Loucy (cell line): Measurements from ENCODE around the gene STAB2.

Experiments used
- H2AFZ ChIP-seq: fragments of 200-600 bp; sonication (generic); 2 replicates; pipeline ENCODE4 v1.6.0; 2016; ENCODE audit warnings: antibody characterized with exemption, mild to moderate bottlenecking, low read length, moderate library complexity
- H3F3A ChIP-seq: fragments of 200-600 bp; 2 replicates; pipeline ENCODE4 v1.6.0; 2016; ENCODE audit warnings: antibody characterized with exemption, low read depth, mild to moderate bottlenecking
- H3K27me3 ChIP-seq: fragments of 200-600 bp; sonication (generic); 2 replicates; pipeline ENCODE4 v1.6.1; 2014; ENCODE audit warnings: low read length, mild to moderate bottlenecking; ENCODE audit not compliant: insufficient read depth, poor library complexity, severe bottlenecking
- H3K36me3 ChIP-seq: fragments of 200-600 bp; sonication (generic); 2 replicates; pipeline ENCODE4 v1.6.1; 2016; ENCODE audit warnings: low read length; ENCODE audit not compliant: insufficient read depth
- H3K4me1 ChIP-seq: fragments of 200-600 bp; sonication (generic); 2 replicates; pipeline ENCODE4 v1.5.1; 2014; ENCODE audit warnings: low read length, mild to moderate bottlenecking; ENCODE audit not compliant: insufficient read depth, poor library complexity, severe bottlenecking
- H3K4me2 ChIP-seq: fragments of 200-600 bp; sonication (generic); 2 replicates; pipeline ENCODE4 v1.6.0; 2014; ENCODE audit warnings: antibody characterized with exemption, low read length, low read depth, mild to moderate bottlenecking; ENCODE audit not compliant: poor library complexity, severe bottlenecking
- H3K4me3 ChIP-seq: fragments of 200-600 bp; sonication (generic); 2 replicates; pipeline ENCODE4 v1.5.1; 2014; ENCODE audit warnings: low read length, mild to moderate bottlenecking, mixed read lengths; ENCODE audit not compliant: poor library complexity, severe bottlenecking
- H3K79me2 ChIP-seq: fragments of 200-600 bp; sonication (generic); 2 replicates; pipeline ENCODE4 v1.6.1; 2014; ENCODE audit warnings: low read length; ENCODE audit not compliant: insufficient read depth
- H3K9ac ChIP-seq: fragments of 200-600 bp; sonication (generic); 2 replicates; pipeline ENCODE4 v1.6.0; 2014; ENCODE audit warnings: mild to moderate bottlenecking, low read depth, low read length, moderate library complexity; ENCODE audit not compliant: poor library complexity, severe bottlenecking
- H3K9me2 ChIP-seq: fragments of 200-600 bp; sonication (generic); replicated peaks from 2 replicates; pipeline ENCODE4 v1.6.1; 2016; ENCODE audit warnings: low read depth, low read length, mixed read lengths
- H3K9me3 ChIP-seq: fragments of 200-600 bp; sonication (generic); 2 replicates; pipeline ENCODE4 v1.6.1; 2014; ENCODE audit warnings: mild to moderate bottlenecking, antibody characterized with exemption, low read length, low read depth; ENCODE audit not compliant: insufficient read depth
- H4K20me1 ChIP-seq: fragments of 200-600 bp; sonication (generic); 2 replicates; pipeline ENCODE4 v1.6.0; 2014; ENCODE audit warnings: antibody characterized with exemption, low read length, mild to moderate bottlenecking; ENCODE audit not compliant: insufficient read depth, poor library complexity, severe bottlenecking
- EZH2phosphoT487 ChIP-seq: fragments of 200-600 bp; IDR thresholded peaks from 2 replicates; pipeline ENCODE4 v1.6.1; 2018; ENCODE audit warnings: antibody characterized with exemption, mild to moderate bottlenecking, moderate library complexity, borderline replicate concordance
- TF ChIP-seq, protein P1 (sequence below): fragments of 200-600 bp; sonication (generic); conservative IDR thresholded peaks from 2 replicates; pipeline ENCODE4 v1.5.1; 2014; ENCODE audit warnings: mild to moderate bottlenecking, antibody characterized with exemption, low read length

The STAB2 gene

GRCh38 chr12:103586132-103586531, 941 bp upstream of the STAB2 start:
- Histone ChIP-seq H3K9me2 (no peaks in the 10 kb centered on the region), H3K4me2 (no peak overlapping the region), H3K36me3 (no peaks in the 10 kb centered on the region), H3K27me3 (no peaks in the 10 kb centered on the region), H3F3A (no peaks in the 10 kb centered on the region), H2AFZ (no peak overlapping the region), H3K9ac (no peak overlapping the region), H3K4me3 (no peak overlapping the region), H3K79me2 (no peaks in the 10 kb centered on the region), H4K20me1 (no peaks in the 10 kb centered on the region), H3K9me3 (no peaks in the 10 kb centered on the region), H3K4me1 (no peaks in the 10 kb centered on the region)
- no peak for TF ChIP-seq EZH2phosphoT487
- TF ChIP-seq, protein P1, sequence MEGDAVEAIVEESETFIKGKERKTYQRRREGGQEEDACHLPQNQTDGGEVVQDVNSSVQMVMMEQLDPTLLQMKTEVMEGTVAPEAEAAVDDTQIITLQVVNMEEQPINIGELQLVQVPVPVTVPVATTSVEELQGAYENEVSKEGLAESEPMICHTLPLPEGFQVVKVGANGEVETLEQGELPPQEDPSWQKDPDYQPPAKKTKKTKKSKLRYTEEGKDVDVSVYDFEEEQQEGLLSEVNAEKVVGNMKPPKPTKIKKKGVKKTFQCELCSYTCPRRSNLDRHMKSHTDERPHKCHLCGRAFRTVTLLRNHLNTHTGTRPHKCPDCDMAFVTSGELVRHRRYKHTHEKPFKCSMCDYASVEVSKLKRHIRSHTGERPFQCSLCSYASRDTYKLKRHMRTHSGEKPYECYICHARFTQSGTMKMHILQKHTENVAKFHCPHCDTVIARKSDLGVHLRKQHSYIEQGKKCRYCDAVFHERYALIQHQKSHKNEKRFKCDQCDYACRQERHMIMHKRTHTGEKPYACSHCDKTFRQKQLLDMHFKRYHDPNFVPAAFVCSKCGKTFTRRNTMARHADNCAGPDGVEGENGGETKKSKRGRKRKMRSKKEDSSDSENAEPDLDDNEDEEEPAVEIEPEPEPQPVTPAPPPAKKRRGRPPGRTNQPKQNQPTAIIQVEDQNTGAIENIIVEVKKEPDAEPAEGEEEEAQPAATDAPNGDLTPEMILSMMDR = no peak

- Histone ChIP-seq H3K27me3 (no peaks in the 10 kb centered on the region), H3K4me1 (no peaks in the 10 kb centered on the region), H3F3A (no peaks in the 10 kb centered on the region), H3K79me2 (no peaks in the 10 kb centered on the region), H3K4me2 (no peak overlapping the region), H3K9ac (no peak overlapping the region), H2AFZ (no peak overlapping the region), H3K9me3 (no peaks in the 10 kb centered on the region), H3K4me3 (no peak overlapping the region), H3K9me2 (no peaks in the 10 kb centered on the region), H4K20me1 (no peaks in the 10 kb centered on the region), H3K36me3 (no peaks in the 10 kb centered on the region)
- no peak for TF ChIP-seq EZH2phosphoT487
- TF ChIP-seq, protein P1 = no peak
Measured at GRCh38 chr12:103588680-103589079, 1.6 kb downstream of the STAB2 start.

DNA sequence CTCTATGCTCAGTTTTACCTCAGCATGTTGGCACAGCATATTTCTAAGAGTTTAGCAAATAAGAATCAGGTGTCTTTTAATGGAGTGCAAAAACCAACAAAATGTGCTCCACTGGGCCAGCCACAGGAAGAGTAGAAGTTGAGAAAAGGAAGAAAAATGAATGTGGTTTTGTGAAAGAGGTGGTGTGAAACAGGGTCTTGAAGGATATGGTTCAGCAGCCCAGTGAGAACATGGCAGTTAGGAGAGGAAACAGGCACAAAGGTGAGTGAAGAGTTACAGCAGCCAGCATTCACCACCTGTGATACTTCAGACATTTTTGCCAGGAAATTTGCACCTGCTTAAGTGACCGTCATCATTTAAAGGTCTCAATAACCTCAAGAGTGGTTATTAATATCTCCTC, 2.4 kb downstream of the STAB2 start:
- Histone ChIP-seq H3K4me1 (no peaks in the 10 kb centered on the region), H2AFZ (no peak overlapping the region), H3K4me3 (no peak overlapping the region), H3K9me2 (no peaks in the 10 kb centered on the region), H3K4me2 (no peak overlapping the region), H3K9ac (no peak overlapping the region), H3F3A (no peaks in the 10 kb centered on the region), H3K27me3 (no peaks in the 10 kb centered on the region), H3K79me2 (no peaks in the 10 kb centered on the region), H4K20me1 (no peaks in the 10 kb centered on the region), H3K36me3 (no peaks in the 10 kb centered on the region), H3K9me3 (no peaks in the 10 kb centered on the region)
- TF ChIP-seq EZH2phosphoT487 = no peak
- TF ChIP-seq, protein P1 = no peak
